ENCODE data around the gene COL27A1.

- no peak for TF ChIP-seq CTCF (IDR thresholded peaks at IDR 0.05)
- TF ChIP-seq POLR2A (IDR thresholded peaks at IDR 0.05), result no peak
These were observed 45.5 kb downstream of the COL27A1 start for GRCh38 chr9:114200721-114201300.

Data from adrenal gland (tissue), 5 donors.